Gastrocnemius medialis (tissue), 4 donors: Measurements from ENCODE around the gene SUSD4.

Experiments used
- CTCF ChIP-seq, 5 experiments: fragments of 450-650 bp in 3 of 5; fragments of 200-600 bp in 2 of 5; sonication (generic) in 2 of 5; IDR thresholded peaks in 4 of 5; conservative IDR thresholded peaks in 1 of 5; 1 replicate in 4 of 5; 2 replicates in 1 of 5; pipeline ENCODE4 v1.5.1; 2016 to 2019; ENCODE audit warnings: antibody characterized with exemption in 5 of 5, mild to moderate bottlenecking in 3 of 5, moderate library complexity in 3 of 5
- POLR2A ChIP-seq, 2 donors: fragments of 450-650 bp; IDR thresholded peaks; one replicate each; pipeline ENCODE4 v1.6.1; 2017; ENCODE audit warnings: antibody characterized with exemption in 2 of 2, mild to moderate bottlenecking in 2 of 2, moderate library complexity in 2 of 2

- TF ChIP-seq CTCF (IDR thresholded peaks at IDR 0.05 in 4 of 5, conservative IDR thresholded peaks at IDR 0.05 in 1 of 5), result no peak
- no peak for TF ChIP-seq POLR2A (IDR thresholded peaks at IDR 0.05)
Measured at GRCh38 chr1:223179786-223180185, 184.2 kb downstream of the SUSD4 start.
